ENCODE measurements around the gene SYVN1.

GRCh38 chr11:65136515-65137096 is 2.3 kb upstream of the SYVN1 start:
- TF ChIP-seq CTCF (conservative IDR thresholded peaks at IDR 0.05; ENCODE audit: low read length) (no peak), EZH2phosphoT487 (IDR thresholded peaks at IDR 0.05; ENCODE audit: borderline replicate concordance) (no peak)

Data from Loucy (cell line).